Activated CD4-positive, alpha-beta memory T cell treated with anti-CD3 and anti-CD28 coated beads for 36 hours (primary cell): ENCODE measurements around the gene CDC7. TPM values are rescaled to one million over a fixed set of nuclear protein-coding genes. Genes with fewer than 3 reads are reported as not detected.
A peak's percentile ranks its signal among the peaks of the same experiment; 100 is the strongest.
"Not testable (repeated sequence)": the region's sequence is repeated elsewhere in the genome, so short reads cannot be mapped to it uniquely, and the experiment has no call there.

Experiments used
- CTCF ChIA-PET: fragments of 350-600 bp; sonication (Branson Sonifier 250); formaldehyde crosslinking; loops from one replicate; lab custom pipeline; 2021; ENCODE audit warnings: antibody characterized with exemption, inconsistent platforms; lab: Charles Lee
- POLR2A ChIA-PET: fragments of 350-600 bp; sonication (Branson Sonifier 250); formaldehyde crosslinking; loops from one replicate; lab custom pipeline; 2021; ENCODE audit warnings: antibody characterized with exemption; lab: Charles Lee
- DNase-seq: peaks from one replicate; pipeline ENCODE4 v3.0.0-alpha.2; 2020
- H3K27ac Mint-ChIP-seq: one replicate; pipeline ENCODE4 v1.8.0; 2021; ENCODE audit warnings: mixed read lengths
- H3K27me3 Mint-ChIP-seq: one replicate; pipeline ENCODE4 v1.8.0; 2021; ENCODE audit warnings: mixed read lengths
- H3K36me3 Mint-ChIP-seq: one replicate; pipeline ENCODE4 v1.8.0; 2021; ENCODE audit warnings: mixed read lengths
- H3K4me1 Mint-ChIP-seq: one replicate; pipeline ENCODE4 v1.8.0; 2021; ENCODE audit warnings: low read depth, mixed read lengths
- H3K4me3 Mint-ChIP-seq: one replicate; pipeline ENCODE4 v1.8.0; 2021; ENCODE audit warnings: mild to moderate bottlenecking, mixed read lengths
- H3K9me3 Mint-ChIP-seq: one replicate; pipeline ENCODE4 v1.8.0; 2021; ENCODE audit warnings: mixed read lengths
- intact Hi-C: fragments of 100-400 bp; cut with micrococcal nuclease; formaldehyde crosslinking; loops from one replicate; pipeline ENCODE4 v1.15.1; 2023
- total RNA-seq, 2 experiments: library from RNA; stranded (reverse); gene quantifications; one replicate each; pipeline ENCODE4 v1.2.3, GENCODE V29; 2021

CDC7 gene
- total RNA-seq, 2 experiments from 2014 or later = 20.2 to 20.4 TPM

DNA sequence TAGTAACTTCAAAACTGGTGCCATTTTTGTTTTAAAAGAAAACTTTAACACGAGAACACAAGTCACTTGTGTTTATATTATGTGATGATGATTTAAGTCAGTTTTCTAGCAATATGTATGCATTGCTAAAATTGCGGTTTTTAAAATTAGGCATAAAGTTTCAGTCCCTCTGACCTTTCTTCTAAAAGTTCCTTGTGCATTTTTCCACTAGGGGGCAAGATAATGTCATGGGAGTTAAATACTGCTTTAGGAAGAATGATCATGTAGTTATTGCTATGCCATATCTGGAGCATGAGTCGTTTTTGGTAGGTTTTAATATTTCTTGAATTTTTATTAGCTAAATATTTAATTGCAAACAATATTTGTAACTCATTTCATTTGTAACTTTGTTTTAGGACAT, 10.7 kb downstream of the CDC7 start:
- intact Hi-C loops = loop anchor here (1.0 kb wide), 1 partner anchor 416 kb away; no protein-coding TSS in a partner anchor
- POLR2A ChIA-PET = no interaction called here
- Mint-ChIP-seq H3K9me3 (no peaks in the 10 kb centered on the region), H3K27ac (no peak overlapping the region), H3K4me3 (no peak overlapping the region), H3K36me3 (peaks cover 40% of the 10 kb centered on the region), H3K27me3 (no peaks in the 10 kb centered on the region), H3K4me1 (peaks cover 3% of the 10 kb centered on the region)
- CTCF ChIA-PET = interaction anchor here (0.6 to 5.5 kb wide), 16 partner anchors 10 to 478 kb away, joined by 3 to 87 read pairs (median 4); partner anchors contain the start of gene CDC7
- DNase-seq = no peak

DNA sequence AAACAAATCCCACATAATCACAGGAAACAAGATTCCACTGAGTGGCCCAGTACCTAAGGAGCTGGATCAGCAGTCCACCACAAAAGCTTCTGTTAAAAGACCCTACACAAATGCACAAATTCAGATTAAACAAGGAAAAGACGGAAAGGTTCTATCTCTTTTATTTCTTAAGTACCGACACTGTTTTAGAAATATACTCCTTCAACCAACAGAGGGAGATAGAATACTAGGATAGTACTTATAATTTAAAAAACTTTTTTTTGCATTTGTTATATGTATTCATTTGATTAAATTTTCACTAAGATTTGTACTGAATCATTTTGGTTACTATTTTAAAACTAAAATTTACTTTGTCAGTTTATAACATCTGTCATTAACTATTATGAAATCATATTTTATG, 12.5 kb downstream of the CDC7 start:
- ChIA-PET POLR2A (interaction anchor here (0.6 to 1.5 kb wide), 2 partner anchors 11 to 171 kb away, joined by 3 to 4 read pairs; no protein-coding TSS in a partner anchor), CTCF (interaction anchor here (0.6 to 5.5 kb wide), 25 partner anchors 11 to 777 kb away, joined by 3 to 87 read pairs (median 5); partner anchors contain the start of genes CDC7 and TGFBR3)
- peaks cover 50% of the 10 kb centered on the region for H3K36me3 Mint-ChIP-seq
- no peak for DNase-seq
- no peak overlapping the region for H3K27ac Mint-ChIP-seq
- no peaks in the 10 kb centered on the region for H3K27me3 Mint-ChIP-seq
- H3K4me1 Mint-ChIP-seq = peaks cover 3% of the 10 kb centered on the region
- intact Hi-C loops = no loop called here
- no peak overlapping the region for H3K4me3 Mint-ChIP-seq
- H3K9me3 Mint-ChIP-seq = no peaks in the 10 kb centered on the region

DNA sequence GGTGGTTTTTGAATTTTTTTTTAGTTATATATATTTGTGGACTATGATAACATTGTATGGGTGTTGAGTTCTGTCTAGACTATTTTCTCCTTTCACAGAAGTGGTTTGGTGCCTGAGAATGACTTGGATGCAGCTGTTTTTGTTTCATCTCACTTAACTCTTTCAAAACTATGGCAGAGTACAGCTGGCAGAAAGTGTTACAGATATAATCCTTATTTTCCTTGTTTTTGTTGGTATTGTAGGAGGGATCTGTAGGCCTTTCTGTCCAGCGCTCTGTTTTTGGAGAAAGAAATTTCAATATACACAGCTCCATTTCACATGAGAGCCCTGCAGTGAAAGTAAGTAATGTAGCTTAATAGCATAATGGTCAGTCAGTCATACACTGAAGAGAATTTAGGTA, 13.1 kb downstream of the CDC7 start:
- no peaks in the 10 kb centered on the region for H3K27me3 Mint-ChIP-seq
- DNase-seq = no peak
- H3K36me3 Mint-ChIP-seq = peaks cover 50% of the 10 kb centered on the region
- ChIA-PET CTCF (interaction anchor here (0.7 to 5.5 kb wide), 12 partner anchors 10 to 413 kb away, joined by 3 to 87 read pairs (median 8); partner anchors contain the start of genes CDC7 and TGFBR3), POLR2A (interaction anchor here (0.6 kb wide), 1 partner anchor 171 kb away, joined by 4 read pairs; no protein-coding TSS in a partner anchor)
- H3K4me1 Mint-ChIP-seq = peaks cover 3% of the 10 kb centered on the region
- H3K9me3 Mint-ChIP-seq = no peaks in the 10 kb centered on the region
- no peak overlapping the region for H3K4me3 Mint-ChIP-seq
- intact Hi-C loops = no loop called here
- H3K27ac Mint-ChIP-seq = no peak overlapping the region

DNA sequence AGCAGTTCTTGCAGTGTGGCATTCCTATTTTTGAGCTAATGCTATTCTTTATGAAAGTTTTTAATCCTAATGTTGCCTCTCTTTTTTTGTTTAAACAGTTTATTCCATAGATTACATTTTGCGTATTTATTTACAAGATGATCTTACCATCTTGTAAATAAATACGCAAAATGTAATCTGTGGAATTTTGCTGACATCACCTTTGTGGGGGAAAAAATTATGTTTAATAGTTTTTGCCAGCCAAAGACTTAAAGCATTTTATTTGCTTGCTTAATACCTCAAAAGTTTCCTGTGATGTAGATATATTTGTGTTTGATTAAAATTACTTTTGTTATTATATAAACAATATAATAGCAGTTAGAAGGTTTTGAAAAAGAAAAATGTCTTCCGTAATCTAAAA, 15.3 kb downstream of the CDC7 start:
- CTCF ChIA-PET = interaction anchor here (0.6 kb wide), 1 partner anchor 411 kb away, joined by 3 read pairs; no protein-coding TSS in a partner anchor
- no peak overlapping the region for H3K4me3 Mint-ChIP-seq

DNA sequence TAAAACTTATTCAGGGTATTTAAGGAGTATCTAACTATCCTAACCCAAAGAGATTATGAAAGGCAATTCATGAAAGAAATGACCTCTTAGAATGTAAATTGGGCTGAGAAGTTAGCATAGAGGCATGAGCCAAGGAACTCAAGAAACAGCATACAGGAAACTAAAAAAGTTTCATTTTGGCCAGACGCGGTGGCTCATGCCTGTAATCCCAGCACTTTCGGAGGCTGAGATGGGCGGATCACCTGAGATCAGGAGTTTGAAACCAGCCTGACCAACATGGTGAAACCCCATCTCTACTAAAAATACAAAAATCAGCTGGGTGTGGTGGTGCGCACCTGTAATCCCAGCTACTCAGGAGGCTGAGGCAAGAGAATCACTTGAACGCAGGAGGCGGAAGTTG, 16.0 kb downstream of the CDC7 start:
- DNase-seq, intact Hi-C loops: not testable (repeated sequence)
- CTCF ChIA-PET = interaction anchor here (0.6 kb wide), 2 partner anchors 410 to 412 kb away, joined by 3 read pairs; no protein-coding TSS in a partner anchor

More for the DNA sequence above, 15.3 kb downstream of the CDC7 start:
- Mint-ChIP-seq H3K27me3 (no peaks in the 10 kb centered on the region), H3K4me1 (peaks cover 8% of the 10 kb centered on the region), H3K27ac (no peak overlapping the region), H3K9me3 (no peaks in the 10 kb centered on the region), H3K36me3 (peaks cover 38% of the 10 kb centered on the region)
- DNase-seq = no peak
- POLR2A ChIA-PET = no interaction called here
- intact Hi-C loops = no loop called here

DNA sequence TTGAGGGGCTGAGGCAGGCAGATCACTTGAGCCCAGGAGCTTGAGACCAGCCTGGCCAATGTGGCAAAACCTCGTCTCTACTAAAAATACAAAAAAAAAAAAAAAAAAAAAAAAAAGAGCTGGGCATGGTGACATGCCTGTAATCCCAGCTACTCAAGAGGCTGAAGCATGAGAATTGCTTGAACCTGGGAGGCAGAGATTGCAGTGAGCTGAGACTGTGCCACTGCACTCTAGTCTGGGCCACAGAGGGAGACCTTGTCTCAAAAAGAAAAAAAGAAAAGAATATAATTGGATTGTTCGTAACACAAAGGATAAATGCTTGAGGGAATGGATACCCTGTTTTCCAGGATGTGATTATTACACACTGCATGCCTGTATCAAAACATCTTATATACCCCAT, 18.5 kb downstream of the CDC7 start:
- peaks cover 32% of the 10 kb centered on the region for H3K4me1 Mint-ChIP-seq
- intact Hi-C loops, H3K9me3 Mint-ChIP-seq, H3K27me3 Mint-ChIP-seq, H3K27ac Mint-ChIP-seq, DNase-seq, H3K4me3 Mint-ChIP-seq: not testable (repeated sequence)
- H3K36me3 Mint-ChIP-seq = peaks cover 29% of the 10 kb centered on the region
- CTCF ChIA-PET = interaction anchor here (0.6 kb wide), 1 partner anchor 34 kb away, joined by 3 read pairs; no protein-coding TSS in a partner anchor
- POLR2A ChIA-PET = interaction anchor here (0.6 kb wide), 1 partner anchor 365 kb away, joined by 4 read pairs; no protein-coding TSS in a partner anchor

More for the DNA sequence above, 16.0 kb downstream of the CDC7 start:
- H3K9me3 Mint-ChIP-seq, H3K27me3 Mint-ChIP-seq, H3K4me3 Mint-ChIP-seq, H3K27ac Mint-ChIP-seq, POLR2A ChIA-PET: not testable (repeated sequence)
- Mint-ChIP-seq H3K36me3 (peaks cover 34% of the 10 kb centered on the region), H3K4me1 (peaks cover 11% of the 10 kb centered on the region)

DNA sequence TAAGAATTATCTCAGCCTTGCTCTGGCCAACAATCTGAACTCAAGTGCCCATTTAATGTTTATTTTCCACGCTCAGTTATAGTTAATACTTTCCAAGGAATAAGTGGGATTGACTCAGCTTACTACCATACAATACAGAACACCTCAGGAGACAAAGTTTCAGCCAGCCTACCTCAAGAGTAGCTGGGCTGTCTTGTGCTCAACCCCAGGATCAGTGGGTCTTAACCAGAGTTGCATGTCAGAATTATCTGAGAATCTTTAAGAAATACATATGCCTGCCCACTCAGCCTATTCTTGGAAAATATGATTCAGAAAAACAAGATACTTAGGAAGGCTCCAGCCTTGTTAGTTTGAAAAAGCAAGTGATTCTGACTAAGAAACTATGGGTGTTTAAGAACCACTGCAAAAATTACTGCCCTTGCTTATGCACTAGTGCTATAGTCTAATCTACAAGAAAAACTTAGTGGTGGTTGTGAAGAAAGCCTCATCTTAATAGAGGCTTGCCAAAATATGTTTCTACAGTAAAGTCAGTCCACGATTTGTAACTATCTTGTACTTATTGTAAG, 20.4 kb downstream of the CDC7 start:
- ChIA-PET CTCF (interaction anchor here (6.0 kb wide), 1 partner anchor 8 kb away, joined by 29 read pairs; no protein-coding TSS in a partner anchor), POLR2A (no interaction called here)
- Mint-ChIP-seq H3K9me3 (no peaks in the 10 kb centered on the region), H3K36me3 (peaks cover 20% of the 10 kb centered on the region), H3K27me3 (no peaks in the 10 kb centered on the region), H3K4me1 (peaks cover 32% of the 10 kb centered on the region), H3K4me3 (no peak overlapping the region), H3K27ac (no peak overlapping the region)
- no peak for DNase-seq
- intact Hi-C loops = loop anchor here (5.0 kb wide), 1 partner anchor 356 kb away; no protein-coding TSS in a partner anchor

DNA sequence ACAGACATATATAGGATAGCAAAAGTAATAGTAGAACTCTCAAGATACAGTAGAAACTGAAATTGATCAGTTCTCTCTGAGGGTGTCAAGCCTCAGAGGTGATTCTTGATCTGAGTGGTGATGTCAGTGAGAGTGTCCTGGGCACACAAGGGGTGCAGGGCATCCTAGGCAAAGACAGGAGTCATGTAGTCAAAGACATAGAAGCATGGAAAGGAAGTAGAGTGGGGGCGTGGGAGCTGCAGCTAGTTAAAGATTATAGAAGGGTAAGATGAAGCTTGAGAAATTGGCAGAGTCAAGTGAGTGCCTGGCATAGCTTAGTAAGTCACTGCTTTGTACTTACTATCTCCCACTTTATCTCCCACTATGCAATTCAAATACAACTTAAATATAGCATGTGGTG, 22.8 kb downstream of the CDC7 start:
- H3K36me3 Mint-ChIP-seq = peaks cover 6% of the 10 kb centered on the region
- no peaks in the 10 kb centered on the region for H3K9me3 Mint-ChIP-seq
- H3K27me3 Mint-ChIP-seq = no peaks in the 10 kb centered on the region
- DNase-seq = peak; percentile 65
- intact Hi-C loops = loop anchor here (1.0 to 5.0 kb wide), 2 partner anchors 33 to 354 kb away; no protein-coding TSS in a partner anchor
- H3K4me1 Mint-ChIP-seq = peaks cover 32% of the 10 kb centered on the region
- no peak overlapping the region for H3K27ac Mint-ChIP-seq
- POLR2A ChIA-PET = interaction anchor here (0.9 to 1.3 kb wide), 2 partner anchors 29 to 190 kb away, joined by 3 read pairs; no protein-coding TSS in a partner anchor
- no peak overlapping the region for H3K4me3 Mint-ChIP-seq
- CTCF ChIA-PET = interaction anchor here (0.9 to 6.0 kb wide), 2 partner anchors 10 to 229 kb away, joined by 3 to 29 read pairs; no protein-coding TSS in a partner anchor

DNA sequence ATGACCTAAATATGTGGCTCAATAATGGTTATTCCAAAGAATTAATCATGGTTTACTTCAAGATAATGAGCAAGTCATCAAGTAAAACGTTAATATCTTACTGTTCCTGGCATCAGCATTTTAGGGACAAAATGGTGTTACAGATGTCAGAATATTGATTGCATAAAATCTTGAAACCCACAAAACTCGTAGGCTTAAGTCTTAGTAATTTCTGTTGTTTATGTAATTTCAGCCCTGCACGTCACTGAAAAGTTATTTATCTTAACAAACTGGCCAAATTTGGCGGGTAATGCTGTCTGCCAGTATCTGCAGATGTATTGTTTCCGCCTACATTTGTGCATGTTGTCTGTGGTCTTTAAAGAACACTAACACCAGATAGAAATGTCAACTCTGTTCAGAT, 25.8 kb downstream of the CDC7 start:
- CTCF ChIA-PET = interaction anchor here (0.8 to 6.0 kb wide), 4 partner anchors 13 to 400 kb away, joined by 3 to 29 read pairs (median 3); no protein-coding TSS in a partner anchor
- POLR2A ChIA-PET = no interaction called here

DNA sequence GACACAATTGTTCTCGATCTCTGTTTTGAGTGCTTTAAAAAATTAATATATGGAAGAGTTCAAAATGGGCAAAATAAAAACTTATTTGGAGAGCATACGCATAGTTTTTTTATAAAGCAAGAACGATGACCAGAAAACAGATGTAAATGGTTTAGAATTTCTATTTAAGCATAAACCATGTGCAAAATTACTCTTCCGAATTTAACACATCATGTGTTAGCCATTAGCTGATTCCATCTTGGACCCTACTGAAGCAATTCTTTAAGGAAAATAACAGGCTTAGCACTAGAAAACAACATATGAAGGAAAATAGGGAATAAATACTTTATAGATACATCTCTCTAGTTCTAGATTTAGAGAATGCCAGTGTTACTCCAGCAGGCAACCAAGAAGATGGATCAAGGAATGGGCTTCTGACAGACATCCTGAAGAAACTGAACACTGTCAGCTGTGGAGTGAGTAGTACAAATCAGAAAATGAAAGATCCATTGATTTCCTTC, 26.7 kb downstream of the CDC7 start:
- Mint-ChIP-seq H3K4me1 (peaks cover 29% of the 10 kb centered on the region), H3K36me3 (peaks cover 5% of the 10 kb centered on the region), H3K27ac (no peak overlapping the region), H3K27me3 (no peaks in the 10 kb centered on the region), H3K9me3 (no peaks in the 10 kb centered on the region), H3K4me3 (no peak overlapping the region)
- POLR2A ChIA-PET = no interaction called here
- CTCF ChIA-PET = interaction anchor here (1.3 kb wide), 1 partner anchor 399 kb away, joined by 3 read pairs; no protein-coding TSS in a partner anchor
- no peak for DNase-seq
- intact Hi-C loops = no loop called here

More for the DNA sequence above, 25.8 kb downstream of the CDC7 start:
- no peak for DNase-seq
- no peak overlapping the region for H3K27ac Mint-ChIP-seq
- H3K4me1 Mint-ChIP-seq = peaks cover 32% of the 10 kb centered on the region
- H3K4me3 Mint-ChIP-seq = no peak overlapping the region
- no peaks in the 10 kb centered on the region for H3K27me3 Mint-ChIP-seq
- H3K36me3 Mint-ChIP-seq = peaks cover 6% of the 10 kb centered on the region
- H3K9me3 Mint-ChIP-seq = no peaks in the 10 kb centered on the region
- intact Hi-C loops = no loop called here

DNA sequence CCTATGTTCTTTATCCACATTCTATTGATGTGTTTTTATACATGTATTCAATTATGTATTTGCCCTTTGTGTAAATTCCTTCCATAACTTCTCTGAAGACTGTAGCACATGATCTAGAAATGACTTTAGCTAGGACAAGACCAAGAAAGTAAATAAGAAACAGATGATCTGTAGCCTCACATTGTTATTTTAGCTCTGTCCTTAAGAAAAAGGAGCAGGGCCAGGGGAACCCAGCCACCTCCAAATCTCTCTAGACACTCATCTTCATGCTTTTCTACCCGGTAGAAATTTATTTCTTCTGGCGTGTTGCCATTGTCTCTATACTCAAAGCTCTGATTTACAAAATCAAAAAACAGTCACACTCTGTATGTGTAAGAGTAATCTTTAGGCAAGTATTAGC, 27.1 kb downstream of the CDC7 start:
- DNase-seq = no peak
- peaks cover 28% of the 10 kb centered on the region for H3K4me1 Mint-ChIP-seq
- ChIA-PET POLR2A (no interaction called here), CTCF (interaction anchor here (1.3 to 1.5 kb wide), 2 partner anchors 16 to 399 kb away, joined by 3 read pairs; no protein-coding TSS in a partner anchor)
- H3K36me3 Mint-ChIP-seq = peaks cover 6% of the 10 kb centered on the region
- no peak overlapping the region for H3K27ac Mint-ChIP-seq
- intact Hi-C loops = no loop called here
- no peak overlapping the region for H3K4me3 Mint-ChIP-seq
- H3K27me3 Mint-ChIP-seq = no peaks in the 10 kb centered on the region
- no peaks in the 10 kb centered on the region for H3K9me3 Mint-ChIP-seq

DNA sequence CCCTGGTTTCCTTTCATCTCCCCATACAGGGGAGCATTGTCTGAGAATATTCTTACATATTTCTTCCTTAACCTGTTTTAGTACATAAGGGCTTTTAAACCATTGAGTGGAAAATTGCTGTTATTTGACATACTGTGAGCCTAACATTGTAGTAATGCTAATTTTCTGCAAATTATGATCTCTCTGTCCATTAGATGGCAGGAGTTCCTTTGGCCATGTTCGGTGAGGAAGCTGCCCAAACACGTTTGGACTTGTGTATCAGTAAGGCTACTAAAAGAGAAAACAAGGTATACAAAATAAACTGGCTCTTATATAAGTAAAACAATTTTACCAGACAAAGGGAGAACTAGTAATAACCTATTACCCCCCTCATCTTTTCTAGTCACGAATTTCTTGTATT, 29.2 kb downstream of the CDC7 start:
- Mint-ChIP-seq H3K4me1 (peaks cover 19% of the 10 kb centered on the region), H3K27me3 (no peaks in the 10 kb centered on the region), H3K9me3 (no peaks in the 10 kb centered on the region), H3K4me3 (no peak overlapping the region), H3K36me3 (peaks cover 1% of the 10 kb centered on the region), H3K27ac (no peak overlapping the region)
- intact Hi-C loops = loop anchor here (5.0 kb wide), 1 partner anchor 397 kb away; no protein-coding TSS in a partner anchor
- POLR2A ChIA-PET = no interaction called here
- DNase-seq = no peak
- CTCF ChIA-PET = interaction anchor here (1.3 kb wide), 1 partner anchor 354 kb away, joined by 3 read pairs; no protein-coding TSS in a partner anchor
